NOMO-1 treated with dmso at 0.1 percent for 144 hours (cell line): Measurements from ENCODE around the gene PPM1G.

Experiments used
- DNase-seq: peaks from one replicate; lab custom pipeline; 2025; ENCODE audit not compliant: unreplicated experiment; lab: John Stamatoyannopoulos, UW

PPM1G gene

DNA sequence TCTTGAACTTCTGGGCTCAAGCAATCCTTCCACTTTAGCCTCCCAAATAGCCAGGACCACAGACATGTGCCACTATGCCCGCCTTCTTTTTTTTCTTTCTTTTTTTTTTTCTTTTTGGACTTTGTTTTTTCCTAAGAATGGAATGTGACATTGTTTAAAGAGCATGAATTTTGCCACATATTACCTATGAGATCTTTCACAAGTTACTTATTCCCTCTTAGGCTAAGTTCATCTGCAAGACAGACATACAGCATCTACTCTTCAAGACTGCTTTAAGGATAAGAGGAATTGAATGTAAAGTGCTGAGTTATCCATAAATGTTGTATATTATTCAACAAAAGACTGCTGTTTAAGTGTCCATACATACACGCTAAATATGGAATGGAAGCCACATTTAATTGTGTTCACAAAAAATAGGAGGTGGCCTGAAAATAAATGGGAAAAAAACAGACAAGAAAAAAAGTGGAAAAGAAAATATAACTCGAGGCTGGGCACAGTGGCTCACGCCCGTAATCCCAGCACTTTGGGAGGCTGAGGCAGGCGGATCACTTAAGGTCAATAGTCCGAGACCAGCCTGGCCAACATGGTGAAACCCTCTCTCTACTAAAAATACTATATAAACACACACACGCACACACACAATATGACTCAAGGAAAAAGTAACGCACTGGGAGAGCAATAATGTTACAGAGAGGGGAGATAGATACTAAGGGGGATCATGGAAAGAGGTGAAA, 3.2 kb upstream of the PPM1G start:
- no peak for DNase-seq

DNA sequence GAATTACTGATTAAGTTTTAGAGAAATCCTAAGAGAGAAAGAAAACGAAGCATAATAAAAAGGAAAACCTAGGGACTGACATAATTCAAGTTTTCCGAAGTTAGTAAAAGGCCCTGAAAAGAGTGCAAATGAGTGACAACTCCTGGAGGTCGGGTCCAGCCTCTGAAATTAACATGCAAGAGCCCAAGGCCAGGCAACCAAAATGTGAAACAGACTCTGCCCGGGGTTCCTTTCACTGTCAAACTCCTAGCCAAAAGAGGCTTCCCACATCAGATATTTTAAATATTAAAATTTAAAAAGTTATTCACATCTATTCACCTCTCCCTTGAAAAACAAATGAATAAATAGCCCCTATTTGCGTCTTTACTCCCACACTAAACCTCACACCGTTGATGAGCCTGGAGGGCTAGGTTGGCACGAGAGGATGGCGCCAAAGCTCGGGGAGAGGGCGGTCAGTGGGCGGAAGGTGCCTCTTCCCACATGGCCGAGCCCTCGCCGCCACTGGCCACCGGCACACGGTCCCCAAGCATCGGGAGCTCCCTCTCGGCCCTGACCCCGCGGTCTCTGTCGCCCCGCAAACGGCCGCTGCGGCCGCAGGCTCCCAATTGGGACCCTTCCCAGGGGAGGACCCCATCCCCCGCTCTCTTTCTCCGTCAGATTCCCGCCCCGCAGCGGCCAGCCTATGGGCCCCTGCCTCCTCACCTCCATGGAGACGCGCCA, 630 bp downstream of the PPM1G start:
- no peak for DNase-seq

DNA sequence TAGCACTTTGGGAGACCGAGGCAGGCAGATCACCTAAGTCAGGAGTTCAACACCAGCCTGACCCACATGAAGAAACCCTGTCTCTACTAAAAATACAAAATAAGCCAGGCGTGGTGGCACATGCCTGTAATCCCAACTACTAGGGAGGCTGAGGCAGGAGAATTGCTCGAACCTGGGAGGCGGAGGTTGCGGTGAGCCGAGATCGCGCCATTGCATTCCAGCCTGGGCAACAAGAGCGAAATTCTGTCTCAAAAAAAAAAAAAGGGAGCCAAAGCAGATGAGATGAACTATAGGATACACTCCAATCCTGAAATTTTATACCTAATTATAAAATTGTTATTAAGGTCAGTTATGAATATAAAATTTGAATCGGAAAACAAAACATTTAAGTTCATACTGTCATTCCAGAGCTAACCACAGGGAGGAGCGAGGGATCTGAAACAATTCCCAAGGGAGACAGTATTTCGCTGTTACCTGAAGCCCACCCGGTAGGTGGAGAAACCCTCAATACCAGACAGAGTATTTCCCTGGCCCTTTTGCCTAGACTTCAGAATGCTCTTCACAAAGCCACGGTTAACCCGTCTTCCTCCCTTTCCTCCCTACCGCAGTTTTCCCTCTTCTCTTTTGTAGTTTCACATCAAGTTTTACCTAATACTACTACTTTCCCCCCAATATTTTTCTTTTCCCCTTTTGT, 1.4 kb downstream of the PPM1G start:
- no peak for DNase-seq

DNA sequence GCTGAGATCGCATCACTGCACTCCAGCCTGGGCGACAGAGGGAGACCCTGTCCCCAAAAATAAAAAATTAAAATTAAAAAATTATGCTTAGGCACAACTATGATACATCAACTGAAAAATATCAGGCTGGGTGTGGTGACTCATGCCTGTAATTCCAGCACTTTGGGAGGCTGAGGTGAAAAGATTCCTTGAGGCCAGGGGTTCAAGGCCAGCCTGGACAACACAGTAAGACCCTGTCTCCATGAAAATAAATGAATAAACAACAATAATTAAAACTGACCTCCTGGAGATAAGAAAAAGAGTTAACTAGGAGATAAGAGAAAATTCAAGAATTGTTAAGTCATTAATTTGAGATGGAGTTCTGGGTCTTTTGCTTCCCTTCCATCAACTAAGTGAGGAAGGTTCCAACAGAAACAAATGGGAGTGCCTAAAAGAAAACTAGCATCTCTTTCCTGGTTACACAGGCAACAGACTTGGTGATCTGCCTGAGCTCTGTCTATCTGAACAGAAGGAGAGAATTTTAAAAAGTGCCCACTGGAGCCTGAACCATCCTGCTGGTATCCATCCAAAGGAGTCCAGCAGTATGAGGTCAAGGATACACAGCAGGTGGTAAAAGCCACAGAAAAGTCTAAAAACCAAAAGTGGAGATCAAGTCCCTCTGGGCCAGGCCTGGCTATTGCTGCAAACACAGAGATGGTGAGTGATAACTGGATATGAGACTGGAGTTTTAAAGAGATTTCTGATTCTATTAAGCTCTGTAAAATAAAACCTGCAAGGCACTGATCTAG, 8.8 kb downstream of the PPM1G start:
- no peak for DNase-seq

DNA sequence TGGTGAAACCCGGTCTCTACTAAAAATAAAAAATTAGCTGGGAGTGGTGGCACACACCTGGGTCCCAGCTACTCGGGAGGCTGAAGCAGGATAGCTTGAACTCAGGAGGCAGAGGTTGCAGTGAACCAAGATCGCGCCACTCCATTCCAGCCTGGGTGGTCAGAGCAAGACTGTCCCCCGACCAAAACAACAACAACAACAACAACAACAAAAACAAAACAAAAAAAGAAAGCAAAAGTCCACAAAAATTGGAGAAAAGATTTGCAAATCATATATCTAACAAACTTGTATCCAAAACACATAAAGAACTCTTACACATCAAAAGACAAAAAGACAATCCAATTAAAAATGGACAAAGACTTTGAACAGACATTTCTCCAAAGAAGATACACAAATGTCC, 10.4 kb downstream of the PPM1G start:
- no peak for DNase-seq

DNA sequence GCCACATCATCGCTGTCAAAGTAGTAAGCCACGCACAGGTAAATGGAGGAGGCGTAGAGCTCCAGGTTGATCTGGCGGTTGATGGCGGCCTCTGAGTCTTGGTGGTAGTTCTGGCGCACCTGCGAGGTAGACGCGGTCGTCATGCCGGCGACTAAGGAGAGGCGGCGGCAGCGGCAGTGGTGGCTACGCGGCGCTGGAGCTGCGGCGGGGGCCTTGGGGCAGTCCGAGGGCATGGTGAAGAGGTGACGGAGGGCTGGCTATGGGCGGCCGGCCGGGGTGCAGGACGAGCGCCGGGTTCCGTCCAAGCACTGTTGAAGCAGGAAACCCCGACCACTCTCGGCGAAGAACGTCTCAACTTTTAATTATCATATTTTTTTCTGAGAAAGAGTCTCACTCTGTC, 16.2 kb downstream of the PPM1G start:
- no peak for DNase-seq

DNA sequence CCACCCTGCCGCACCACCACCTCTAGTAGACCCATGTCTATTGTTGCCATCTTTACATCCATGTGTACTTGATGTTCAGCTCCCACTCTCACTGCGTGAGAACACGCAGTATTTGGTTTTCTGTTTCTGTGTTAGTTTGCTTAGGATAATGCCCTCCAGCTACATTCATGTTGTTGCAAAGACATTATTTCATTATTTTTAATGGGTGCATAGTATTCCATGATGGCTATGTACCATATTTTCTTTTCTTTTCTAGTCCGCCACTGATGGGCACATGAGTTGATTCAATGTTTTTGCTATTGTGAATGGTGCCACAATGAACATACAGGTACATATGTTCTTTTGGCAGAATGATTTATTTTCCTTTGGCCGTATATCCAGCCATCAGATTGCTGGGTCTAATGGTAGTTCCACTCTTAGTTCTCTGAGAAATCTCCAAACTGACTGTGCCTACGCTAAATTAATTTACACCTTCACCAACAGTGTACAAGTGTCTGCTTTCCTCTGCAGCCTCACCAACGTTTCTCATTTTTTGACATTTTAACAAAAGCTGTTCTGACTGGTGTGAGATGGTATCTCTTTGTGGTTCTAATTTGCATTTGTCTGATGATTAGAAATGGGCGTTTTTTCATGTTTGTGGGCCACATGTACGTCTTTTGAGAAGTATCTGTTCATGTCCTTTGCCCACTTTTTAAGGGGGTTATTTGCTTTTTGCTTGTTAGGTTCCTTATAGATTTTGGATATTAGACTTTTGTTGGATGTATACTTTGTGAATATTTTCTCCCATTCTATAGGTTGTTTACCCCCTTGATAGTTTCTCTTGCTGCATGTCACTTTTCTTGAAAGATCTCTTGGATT, 18.3 kb downstream of the PPM1G start:
- no peak for DNase-seq

DNA sequence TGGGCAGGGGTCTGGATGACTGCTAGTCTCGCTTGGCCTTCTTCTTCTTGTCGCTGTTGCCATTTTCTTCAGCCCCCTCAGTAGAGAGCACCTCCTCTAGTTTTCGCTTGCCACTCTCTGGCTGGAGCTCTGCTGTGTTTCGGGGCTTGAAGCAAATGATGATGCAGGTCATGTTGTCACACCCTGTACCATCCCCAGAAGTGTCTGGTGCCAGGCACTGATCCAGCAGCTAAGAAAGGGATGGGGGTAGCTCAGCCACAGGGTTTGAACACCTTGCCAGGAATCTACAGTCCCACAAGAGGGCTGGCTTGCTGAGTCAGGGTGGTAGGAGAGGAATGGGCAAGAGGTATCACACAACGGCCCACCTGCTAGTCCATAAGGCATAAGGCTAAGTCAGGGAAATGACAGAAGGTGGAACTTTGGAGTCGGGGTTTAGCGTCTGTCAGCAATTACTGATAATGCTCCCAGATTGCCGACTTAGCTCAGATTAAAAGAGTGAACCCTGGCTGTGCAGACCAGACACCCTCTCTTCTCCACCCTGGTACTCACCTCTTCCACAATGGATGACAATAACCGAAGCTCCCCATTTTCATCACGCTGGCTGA, 27.7 kb downstream of the PPM1G start:
- no peak for DNase-seq

DNA sequence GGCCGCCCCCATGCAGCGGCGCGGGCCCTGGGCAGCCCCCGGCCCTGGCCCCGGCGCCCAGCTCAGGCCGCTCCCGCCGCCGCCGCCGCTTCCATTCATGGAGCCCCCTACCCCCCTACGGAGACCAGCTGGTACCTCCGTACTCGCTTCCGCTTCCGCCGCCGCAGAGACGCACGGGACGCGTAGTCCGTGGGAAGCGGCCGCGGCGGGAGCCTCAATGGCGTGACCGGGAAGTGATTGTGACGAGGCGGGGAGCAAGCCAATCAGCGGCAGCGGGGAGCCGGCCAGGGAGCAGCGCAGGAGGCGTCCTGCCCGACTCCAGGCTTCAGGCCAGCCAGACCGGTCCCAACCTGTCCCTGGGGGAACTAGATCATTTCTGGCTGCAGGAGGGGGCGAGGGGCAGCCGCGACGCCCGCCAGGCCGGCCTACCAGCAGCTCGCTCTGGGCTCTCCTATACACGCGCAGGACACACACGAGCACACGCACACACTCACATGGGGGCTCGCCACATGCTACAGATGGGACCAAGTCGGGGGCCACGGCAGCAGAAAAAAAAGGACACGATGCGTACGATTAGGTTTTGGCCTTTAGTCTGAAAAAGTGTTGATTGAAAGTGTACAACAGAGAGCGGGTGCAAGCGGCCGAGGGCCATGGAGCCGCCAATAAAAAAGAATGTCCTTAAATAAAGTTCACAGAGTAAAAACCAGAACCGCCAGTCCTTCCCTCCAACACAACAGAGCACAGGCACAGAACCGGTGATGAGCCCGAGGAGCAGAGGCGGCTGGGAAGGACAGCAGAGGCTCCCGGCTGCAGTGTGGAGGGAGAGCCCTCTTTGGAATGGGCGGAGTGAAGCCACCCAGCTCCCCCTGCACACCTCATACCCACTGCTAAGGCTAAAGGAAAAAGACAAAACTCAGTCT, 28.5 kb downstream of the PPM1G start, which contains the start of gene ZNF513:
Gene ZNF513 (minus strand): TSS at position 109 of the 920 bp plus-strand sequence. CDS start 208 bp downstream, outside the sequence.
- DNase-seq, result peak; percentile 92

DNA sequence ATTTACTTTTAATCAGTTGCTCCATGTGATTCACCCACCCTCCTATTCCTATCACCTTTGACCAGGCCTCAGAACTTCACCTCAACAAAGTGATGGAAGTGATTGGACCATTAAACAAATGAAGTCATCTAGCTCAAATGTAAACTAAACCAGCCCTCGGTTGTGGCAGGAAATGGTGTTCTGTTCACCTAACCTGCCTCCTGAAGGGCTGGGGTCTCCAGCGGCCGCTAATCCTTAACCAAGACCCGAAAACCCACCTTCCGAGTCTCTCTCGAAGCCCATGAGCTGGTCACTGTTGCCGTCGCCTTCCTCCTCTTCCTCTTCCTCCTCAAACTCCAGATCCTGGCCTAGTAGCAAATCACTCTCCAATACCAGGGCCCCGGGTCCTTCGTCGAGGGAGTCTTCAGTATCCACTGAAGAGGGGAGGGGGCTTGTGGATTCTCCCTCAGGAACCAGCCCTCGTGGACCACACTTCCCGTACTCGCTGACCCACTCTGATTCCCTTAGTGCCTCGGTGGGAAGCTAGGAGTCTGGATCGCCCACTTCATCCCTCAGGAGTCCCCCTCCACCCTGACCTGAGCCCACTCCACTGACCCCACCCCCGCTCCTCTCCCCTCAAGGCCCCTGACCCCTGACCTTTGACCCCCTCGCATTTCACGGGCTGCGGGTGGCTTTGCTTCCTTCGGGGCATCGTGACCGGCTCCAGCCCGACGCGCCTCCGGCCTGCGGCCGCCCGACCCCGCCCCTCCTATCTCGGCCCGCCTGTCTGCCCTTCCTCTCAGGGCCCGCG, 29.4 kb downstream of the PPM1G start:
- DNase-seq, result peak; percentile 35

DNA sequence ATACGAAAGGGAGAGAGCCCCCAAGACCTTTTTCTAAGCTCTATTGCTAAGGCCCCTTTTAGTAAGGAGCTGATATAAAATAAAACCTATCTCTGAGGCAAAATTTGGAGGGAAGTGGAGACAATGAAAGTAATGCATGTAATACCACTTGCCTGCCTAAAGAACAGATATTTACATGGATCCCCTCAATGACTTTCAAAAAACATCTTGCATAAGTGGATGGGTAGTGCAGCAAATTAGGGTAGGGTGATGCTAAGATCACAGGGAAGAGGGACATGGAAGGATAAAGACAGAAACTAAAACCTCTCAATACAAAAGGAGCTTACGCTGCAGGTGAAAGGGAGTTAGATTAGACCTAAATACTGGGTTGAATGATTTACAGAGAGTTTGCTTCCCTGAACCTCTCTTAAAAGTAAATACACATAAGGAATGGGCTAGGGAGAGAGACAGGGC, 30.0 kb downstream of the PPM1G start:
- DNase-seq, result no peak

DNA sequence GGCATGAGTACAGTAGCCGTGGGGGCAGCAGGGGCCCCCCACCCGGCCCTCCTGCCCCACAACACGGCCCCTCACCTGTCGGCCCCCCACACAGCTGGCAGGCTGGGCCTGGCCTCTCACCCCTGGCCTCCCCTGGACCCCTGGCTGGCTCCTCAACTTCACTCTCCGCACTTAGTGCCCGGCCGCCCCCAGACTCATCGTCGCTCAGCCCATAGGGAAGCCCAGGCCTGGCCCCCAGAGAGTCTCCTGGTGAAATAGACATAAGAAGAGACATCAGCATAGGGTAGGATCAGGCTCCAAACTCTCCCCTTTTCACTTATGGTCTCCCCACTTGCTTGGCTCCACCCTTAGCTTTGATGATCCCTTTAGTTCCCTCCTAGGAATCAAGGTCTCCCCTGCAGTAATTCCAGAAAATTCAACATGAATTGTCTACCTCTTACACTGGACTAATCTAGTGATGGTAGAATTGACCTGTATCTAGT, 30.5 kb downstream of the PPM1G start:
- no peak for DNase-seq

DNA sequence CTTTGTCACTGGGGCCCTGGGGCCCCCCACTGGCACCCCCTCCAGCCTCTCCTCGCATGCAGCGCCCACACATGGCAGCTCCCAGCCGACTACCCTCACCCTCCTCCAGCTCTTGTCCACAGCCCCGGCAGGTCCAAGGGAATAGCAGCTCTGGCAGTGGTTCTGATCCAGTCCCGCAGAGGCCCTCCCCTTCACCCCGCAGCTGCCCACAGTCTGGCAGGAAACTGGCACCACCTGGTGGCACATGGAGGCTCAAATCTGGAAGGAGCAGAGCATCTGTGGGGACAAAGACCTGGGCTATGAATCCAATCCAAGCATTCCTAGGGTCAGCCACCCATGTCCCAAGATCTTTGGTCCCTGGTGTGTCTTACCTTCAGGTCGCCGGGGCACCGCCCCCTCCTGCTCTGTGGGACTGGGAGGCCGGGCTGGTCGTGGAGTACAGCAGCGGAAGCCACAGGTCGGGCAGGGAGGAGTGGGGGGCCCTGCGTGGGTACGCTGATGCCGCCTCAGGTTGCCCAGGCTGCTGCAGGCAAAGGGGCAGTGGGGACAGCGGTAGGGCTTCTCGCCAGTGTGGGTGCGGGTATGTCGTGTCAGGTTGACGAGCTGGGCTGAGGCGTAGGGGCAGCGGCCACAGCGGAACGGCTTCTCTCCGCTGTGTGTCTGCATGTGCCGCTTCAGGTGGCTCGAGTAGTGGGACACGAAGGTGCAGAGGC, 31.1 kb downstream of the PPM1G start:
- no peak for DNase-seq

DNA sequence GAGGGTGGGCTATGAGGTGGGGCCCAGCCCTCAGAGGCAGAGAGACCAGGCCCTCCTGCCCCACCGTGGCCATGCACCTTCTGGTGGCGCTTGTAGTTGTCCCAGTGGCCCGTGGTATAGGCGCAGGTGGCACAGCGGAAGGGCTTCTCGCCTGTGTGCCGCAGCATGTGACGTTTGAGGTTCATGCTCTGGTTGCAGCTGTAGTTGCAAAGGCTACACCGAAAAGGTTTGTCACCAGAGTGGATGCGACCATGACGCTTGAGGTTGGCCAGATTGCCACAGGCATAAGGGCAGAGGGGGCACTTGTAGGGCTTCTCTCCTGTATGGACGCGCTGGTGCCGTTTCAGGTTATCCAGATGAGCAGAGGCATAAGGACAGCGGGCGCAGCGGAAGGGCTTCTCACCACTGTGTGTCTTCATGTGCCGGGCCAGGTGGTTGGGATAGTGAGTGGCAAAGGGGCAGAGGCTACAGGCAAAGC, 31.7 kb downstream of the PPM1G start:
- DNase-seq, result no peak

DNA sequence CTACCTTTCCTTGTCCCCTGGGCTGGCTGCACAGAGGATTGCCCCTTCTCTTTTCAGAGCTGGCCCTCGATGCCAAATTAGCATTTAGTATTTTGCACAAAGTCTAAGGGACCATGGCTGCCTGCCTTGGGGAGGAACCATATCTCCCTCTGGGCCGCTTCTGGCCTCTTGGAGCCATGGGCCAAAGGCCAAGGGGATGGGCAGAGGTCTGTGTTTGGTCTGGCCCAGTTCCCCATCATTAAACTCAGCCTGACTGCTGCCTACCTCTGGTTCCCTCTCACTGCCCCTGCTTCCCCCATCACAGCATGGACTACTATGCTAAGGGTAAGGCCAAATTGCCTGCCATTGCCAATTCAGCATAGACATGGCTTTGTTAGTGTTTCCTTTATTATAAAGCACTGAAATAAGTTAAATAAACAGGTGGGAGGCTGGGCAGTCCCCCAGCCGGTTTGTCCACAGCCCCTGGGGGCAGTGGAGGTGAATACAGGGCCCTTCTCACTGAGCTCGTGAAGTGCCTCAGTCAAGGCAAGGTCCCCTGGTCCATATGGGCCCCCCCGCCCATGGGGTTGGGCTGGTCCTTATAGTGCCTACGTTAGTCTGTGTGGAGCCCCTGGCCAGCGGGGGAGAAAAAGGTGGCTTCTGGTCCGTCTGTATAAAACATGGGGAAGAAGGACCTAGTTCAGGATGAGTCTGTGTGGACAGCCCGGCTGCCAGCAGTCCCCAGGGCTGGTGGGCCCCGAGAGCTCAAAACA, 32.3 kb downstream of the PPM1G start:
- DNase-seq, result no peak

DNA sequence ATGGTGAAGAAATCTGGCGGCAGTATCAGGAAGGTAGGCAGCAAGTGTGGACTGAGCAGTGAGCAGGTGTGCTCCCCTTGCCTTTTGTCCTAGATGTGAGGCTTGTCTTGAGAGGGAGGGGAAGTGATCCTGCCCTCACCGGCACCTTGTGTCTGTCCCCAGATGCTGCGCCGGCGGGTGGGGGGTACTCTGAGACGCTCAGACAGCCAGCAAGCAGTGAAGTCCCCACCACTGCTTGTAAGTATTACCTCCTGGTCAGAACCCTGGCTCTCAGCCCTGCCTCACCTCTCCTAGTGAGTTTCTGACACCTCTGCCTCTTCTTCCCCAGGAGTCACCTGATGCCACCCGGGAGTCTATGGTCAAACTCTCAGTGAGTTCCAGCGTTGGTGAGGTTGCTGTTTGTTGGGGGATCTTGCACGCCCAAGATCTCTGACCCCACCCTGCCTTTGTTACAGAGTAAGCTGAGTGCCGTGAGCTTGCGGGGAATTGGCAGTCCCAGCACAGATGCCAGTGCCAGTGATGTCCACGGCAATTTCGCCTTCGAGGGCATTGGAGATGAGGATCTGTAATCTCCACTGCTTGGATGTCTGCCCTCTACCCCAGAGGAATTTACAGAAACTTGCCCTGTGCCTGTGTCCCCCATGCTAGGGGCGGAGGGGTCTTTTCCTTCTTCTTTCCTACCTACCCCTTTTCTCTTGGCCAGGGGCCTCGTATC, 33.1 kb downstream of the PPM1G start:
- no peak for DNase-seq
